Activated naive CD4-positive, alpha-beta T cell treated with anti-CD3 and anti-CD28 coated beads, Interleukin-2, amount 10 ng/mL, durations not matched to agents 7 days and 5 days (primary cell): ENCODE measurements around the gene BCDIN3D.
"Not testable (repeated sequence)": the region's sequence is repeated elsewhere in the genome, so short reads cannot be mapped to it uniquely, and the experiment has no call there.

Experiments
- CTCF ChIA-PET: fragments of 350-600 bp; sonication (Branson Sonifier 250); formaldehyde crosslinking; loops from one replicate; lab custom pipeline; 2021; ENCODE audit warnings: antibody characterized with exemption; lab: Charles Lee
- DNase-seq: peaks from one replicate; pipeline ENCODE4 v3.0.0-alpha.2; 2020
- H3K27ac Mint-ChIP-seq: one replicate; pipeline ENCODE4 v1.8.0; 2021; ENCODE audit warnings: mild to moderate bottlenecking, moderate library complexity, mixed read lengths
- H3K27me3 Mint-ChIP-seq: one replicate; pipeline ENCODE4 v1.8.0; 2021; ENCODE audit warnings: mild to moderate bottlenecking, mixed read lengths
- H3K36me3 Mint-ChIP-seq: one replicate; pipeline ENCODE4 v1.8.0; 2021; ENCODE audit warnings: mixed read lengths
- H3K4me1 Mint-ChIP-seq: one replicate; pipeline ENCODE4 v1.8.0; 2021; ENCODE audit warnings: mixed read lengths
- H3K4me3 Mint-ChIP-seq: one replicate; pipeline ENCODE4 v1.8.0; 2021; ENCODE audit warnings: mild to moderate bottlenecking, moderate library complexity, mixed read lengths
- H3K9me3 Mint-ChIP-seq: one replicate; pipeline ENCODE4 v1.8.0; 2021; ENCODE audit warnings: mixed read lengths

The BCDIN3D gene

DNA sequence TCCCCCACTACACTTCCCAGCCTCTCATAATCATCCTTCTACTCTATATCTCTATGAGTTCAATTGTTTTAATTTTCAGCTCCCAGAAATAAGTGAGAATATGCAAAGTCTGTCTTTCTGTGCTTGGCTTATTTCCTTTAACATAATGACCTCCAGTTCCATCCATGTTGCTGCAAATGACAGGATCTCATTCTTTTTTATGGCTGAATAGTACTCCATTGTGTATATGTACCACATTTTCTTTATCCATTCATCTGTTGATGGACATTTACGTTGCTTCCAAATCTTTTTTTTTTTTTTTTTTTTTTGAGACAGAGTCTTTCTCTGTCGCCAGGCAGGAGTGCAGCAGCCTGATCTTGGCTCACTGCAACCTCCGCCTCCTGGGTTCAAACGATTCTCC is 13.0 kb upstream of the BCDIN3D start:
- not testable (repeated sequence) for H3K4me3 Mint-ChIP-seq, DNase-seq, H3K9me3 Mint-ChIP-seq, H3K36me3 Mint-ChIP-seq, H3K4me1 Mint-ChIP-seq, H3K27ac Mint-ChIP-seq
- peaks cover 35% of the 10 kb centered on the region for H3K27me3 Mint-ChIP-seq
- CTCF ChIA-PET, result interaction anchor here (0.9 to 1.7 kb wide), 3 partner anchors 9 to 11 kb away, joined by 4 to 5 read pairs (median 4); no protein-coding TSS in a partner anchor

DNA sequence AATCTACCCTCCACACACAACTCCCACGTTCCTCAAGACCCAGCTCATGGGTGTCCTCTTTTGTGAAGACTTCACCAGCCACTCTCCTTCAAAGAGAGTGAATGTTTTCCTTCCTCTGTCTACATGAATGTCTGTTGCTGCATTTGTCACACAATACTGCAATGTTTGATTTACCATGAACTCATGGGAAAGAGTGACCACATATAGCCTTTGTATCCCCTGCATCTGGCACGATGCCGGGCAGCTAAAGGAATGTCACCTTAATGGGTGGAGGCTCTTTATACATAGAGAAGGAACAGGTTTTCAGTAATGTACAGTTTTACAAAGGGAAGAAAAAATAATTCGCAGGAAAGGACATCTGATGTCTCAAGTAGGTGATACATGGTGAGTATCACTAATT is 12.1 kb upstream of the BCDIN3D start:
- Mint-ChIP-seq H3K27me3 (peaks cover 43% of the 10 kb centered on the region), H3K27ac (no peak overlapping the region), H3K9me3 (no peaks in the 10 kb centered on the region), H3K36me3 (no peaks in the 10 kb centered on the region), H3K4me1 (peaks cover 2% of the 10 kb centered on the region), H3K4me3 (no peak overlapping the region)
- DNase-seq, result no peak
- CTCF ChIA-PET, result interaction anchor here (1.7 kb wide), 1 partner anchor 12 kb away, joined by 4 read pairs; no protein-coding TSS in a partner anchor

DNA sequence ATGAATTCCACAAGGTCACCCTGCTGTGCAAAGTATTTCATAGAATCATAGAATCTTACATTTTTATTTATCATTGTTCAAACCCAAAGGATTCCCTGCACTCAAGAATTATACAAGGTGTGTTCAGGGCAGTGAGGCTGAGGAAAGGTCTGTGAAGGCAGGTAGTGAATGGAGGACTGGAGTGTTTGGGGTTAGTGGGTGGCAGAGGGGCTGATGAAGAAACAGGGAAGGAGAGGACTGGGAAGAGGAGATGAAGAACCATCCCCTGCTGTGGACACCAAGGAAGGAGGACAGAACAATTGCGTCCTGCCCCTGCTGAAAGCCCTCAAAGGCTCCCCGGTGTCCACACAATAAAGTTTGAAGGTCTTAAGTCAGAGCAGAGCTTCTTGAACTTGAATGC is 10.8 kb upstream of the BCDIN3D start:
- CTCF ChIA-PET, result no interaction called here
- no peak overlapping the region for H3K4me3 Mint-ChIP-seq
- no peaks in the 10 kb centered on the region for H3K36me3 Mint-ChIP-seq
- H3K4me1 Mint-ChIP-seq, result peaks cover 2% of the 10 kb centered on the region
- H3K27ac Mint-ChIP-seq, result no peak overlapping the region
- DNase-seq, result no peak
- no peaks in the 10 kb centered on the region for H3K9me3 Mint-ChIP-seq
- H3K27me3 Mint-ChIP-seq, result peaks cover 50% of the 10 kb centered on the region

DNA sequence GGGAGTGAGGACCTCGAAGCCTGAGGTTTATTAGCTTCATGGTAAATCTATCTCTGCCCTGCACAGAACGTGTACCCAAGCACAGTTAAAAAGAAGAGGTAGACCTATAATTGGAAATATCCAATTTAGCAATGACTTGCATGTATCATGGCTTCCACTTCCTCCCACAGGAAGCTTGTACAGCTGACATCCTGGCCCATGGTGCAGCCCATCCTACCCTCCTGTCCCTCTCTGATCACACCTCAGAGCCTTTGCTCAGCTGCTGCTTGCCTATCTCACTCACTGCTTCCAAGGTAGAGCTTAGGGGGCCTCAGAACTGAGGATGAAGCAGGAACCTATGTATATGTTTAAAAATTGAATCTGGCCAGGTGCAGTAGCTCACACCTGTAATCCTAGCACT is 4.3 kb upstream of the BCDIN3D start:
- H3K27ac Mint-ChIP-seq, result peak overlapping the region; percentile 24
- no peak overlapping the region for H3K4me3 Mint-ChIP-seq
- peaks cover 32% of the 10 kb centered on the region for H3K27me3 Mint-ChIP-seq

DNA sequence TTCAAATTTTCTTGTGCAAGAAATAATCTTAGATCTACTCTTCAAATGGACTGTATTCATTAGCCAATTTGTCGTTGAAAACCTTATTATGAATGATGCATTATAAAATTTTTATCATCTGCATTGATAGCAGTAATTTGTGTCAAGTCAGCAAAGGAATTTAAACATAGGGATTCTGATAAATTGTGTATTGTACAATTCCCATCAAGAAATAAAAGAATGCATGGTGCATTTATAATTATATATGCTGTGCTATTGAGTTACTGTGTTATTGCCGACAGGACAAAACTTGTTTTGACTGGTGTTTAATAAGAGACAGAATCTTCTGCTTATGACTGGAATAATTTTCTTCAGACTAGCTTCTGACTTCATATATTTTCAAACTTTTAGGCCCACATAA is 3.1 kb upstream of the BCDIN3D start:
- H3K4me1 Mint-ChIP-seq, result peaks cover 47% of the 10 kb centered on the region
- H3K9me3 Mint-ChIP-seq, result peaks cover 6% of the 10 kb centered on the region
- CTCF ChIA-PET, result interaction anchor here (1.8 kb wide), 1 partner anchor 99 kb away, joined by 5 read pairs; no protein-coding TSS in a partner anchor
- peaks cover 9% of the 10 kb centered on the region for H3K36me3 Mint-ChIP-seq
- DNase-seq, result no peak
- H3K27ac Mint-ChIP-seq, result no peak overlapping the region
- H3K27me3 Mint-ChIP-seq, result peaks cover 28% of the 10 kb centered on the region
- no peak overlapping the region for H3K4me3 Mint-ChIP-seq

More for the DNA sequence above, 4.3 kb upstream of the BCDIN3D start:
- Mint-ChIP-seq H3K9me3 (peaks cover 6% of the 10 kb centered on the region), H3K36me3 (peaks cover 7% of the 10 kb centered on the region), H3K4me1 (peaks cover 36% of the 10 kb centered on the region)
- DNase-seq, result peak; percentile 37
- CTCF ChIA-PET, result interaction anchor here (1.0 to 1.8 kb wide), 6 partner anchors 8 to 119 kb away, joined by 3 to 7 read pairs (median 4); no protein-coding TSS in a partner anchor

DNA sequence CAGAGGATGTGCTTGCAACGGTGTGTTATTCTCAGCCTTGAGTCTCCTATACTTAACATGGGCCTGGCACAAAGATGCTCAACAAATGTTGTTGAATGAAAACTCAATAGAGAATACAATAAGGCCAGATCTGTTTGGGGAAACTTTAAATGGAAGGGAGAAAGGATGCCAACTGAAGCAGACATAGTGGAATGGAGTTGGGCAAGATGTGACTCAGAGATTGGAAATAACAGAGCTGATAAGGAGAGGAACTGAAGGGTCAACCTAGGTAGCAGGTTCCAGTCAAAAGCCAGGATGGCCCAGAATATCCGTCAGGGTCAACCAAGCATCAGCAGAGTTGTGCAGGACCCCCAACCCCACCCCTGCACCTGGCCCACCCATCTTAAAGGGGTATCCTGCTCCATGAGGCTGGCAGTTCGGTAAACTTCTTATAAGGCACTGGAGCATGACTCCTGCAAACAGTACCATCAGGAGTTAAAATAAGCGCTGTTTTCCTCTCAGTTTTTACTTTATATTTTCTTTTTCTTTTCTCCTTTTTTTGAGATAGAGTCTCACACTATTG is 1.1 kb upstream of the BCDIN3D start:
- Mint-ChIP-seq H3K27me3 (peaks cover 16% of the 10 kb centered on the region), H3K9me3 (peaks cover 6% of the 10 kb centered on the region), H3K36me3 (peaks cover 9% of the 10 kb centered on the region), H3K4me3 (peak overlapping the region; percentile 88), H3K27ac (peak overlapping the region; percentile 89), H3K4me1 (peaks cover 49% of the 10 kb centered on the region)
- CTCF ChIA-PET, result interaction anchor here (0.8 to 2.1 kb wide), 3 partner anchors 13 to 103 kb away, joined by 3 to 7 read pairs (median 7); partner anchors contain the start of gene TMBIM6
- no peak for DNase-seq

DNA sequence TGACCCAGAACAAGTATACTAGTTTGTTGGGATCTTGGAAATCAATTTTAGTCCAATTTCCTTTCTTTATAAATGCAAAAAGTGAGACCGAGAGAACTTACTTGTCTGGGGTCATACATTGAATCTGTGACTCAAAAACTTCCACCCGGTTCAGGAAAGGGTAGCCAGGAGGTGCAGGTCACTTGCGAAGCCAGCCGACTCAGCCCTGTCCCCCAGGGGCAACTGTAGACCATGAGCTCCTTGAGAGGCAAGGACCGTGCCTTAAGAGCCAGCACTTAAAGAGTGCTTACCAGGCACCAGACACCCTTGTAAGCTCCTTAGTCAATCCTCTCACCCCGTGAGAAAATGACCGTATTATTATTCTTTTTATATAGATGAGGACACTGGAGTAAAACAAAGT is 505 bp upstream of the BCDIN3D start:
- CTCF ChIA-PET, result interaction anchor here (0.8 to 2.1 kb wide), 3 partner anchors 12 to 102 kb away, joined by 3 to 7 read pairs (median 7); partner anchors contain the start of gene TMBIM6
- Mint-ChIP-seq H3K27me3 (peaks cover 10% of the 10 kb centered on the region), H3K36me3 (peaks cover 9% of the 10 kb centered on the region), H3K9me3 (peaks cover 6% of the 10 kb centered on the region), H3K27ac (peak overlapping the region; percentile 89), H3K4me1 (peaks cover 49% of the 10 kb centered on the region), H3K4me3 (peak overlapping the region; percentile 88)
- no peak for DNase-seq

DNA sequence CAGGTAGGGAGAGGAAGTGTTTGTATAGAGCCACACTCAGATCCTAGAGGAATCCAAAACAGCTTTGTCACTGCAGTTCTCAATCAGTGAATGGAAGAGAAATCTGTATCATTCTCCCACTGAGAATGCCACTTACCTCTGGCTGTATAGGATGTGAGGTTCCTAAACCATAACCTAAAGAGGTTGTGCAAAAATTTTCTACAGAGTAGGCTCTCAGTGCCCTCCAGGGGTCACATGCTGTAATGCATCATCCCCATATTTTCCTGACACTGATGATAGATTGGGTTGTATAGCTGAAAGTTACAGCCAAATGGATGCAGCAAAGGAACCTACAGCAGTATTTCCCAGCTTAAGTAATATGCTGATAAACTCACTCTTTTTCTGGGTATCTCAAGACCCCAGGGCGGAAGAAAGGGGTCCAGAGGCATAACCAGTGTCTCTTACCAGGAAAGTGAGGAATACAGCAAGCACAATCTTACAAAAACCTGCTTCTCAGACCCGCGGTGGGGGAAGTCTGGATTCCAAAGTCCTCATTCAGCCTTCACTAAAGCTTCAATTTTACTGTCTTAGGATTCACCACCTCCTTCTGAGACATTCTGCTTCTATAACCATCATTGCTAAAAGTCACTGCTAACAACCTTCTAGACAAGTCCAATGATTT is 3.8 kb downstream of the BCDIN3D start:
- CTCF ChIA-PET, result interaction anchor here (0.6 to 4.3 kb wide), 36 partner anchors 8 to 349 kb away, joined by 3 to 67 read pairs (median 5); partner anchors contain the start of genes NCKAP5L and TMBIM6
- H3K27me3 Mint-ChIP-seq, result no peaks in the 10 kb centered on the region
- no peaks in the 10 kb centered on the region for H3K9me3 Mint-ChIP-seq
- H3K4me1 Mint-ChIP-seq, result peaks cover 32% of the 10 kb centered on the region
- DNase-seq, result peak; percentile 63
- H3K4me3 Mint-ChIP-seq, result no peak overlapping the region
- no peak overlapping the region for H3K27ac Mint-ChIP-seq
- H3K36me3 Mint-ChIP-seq, result peaks cover 6% of the 10 kb centered on the region

DNA sequence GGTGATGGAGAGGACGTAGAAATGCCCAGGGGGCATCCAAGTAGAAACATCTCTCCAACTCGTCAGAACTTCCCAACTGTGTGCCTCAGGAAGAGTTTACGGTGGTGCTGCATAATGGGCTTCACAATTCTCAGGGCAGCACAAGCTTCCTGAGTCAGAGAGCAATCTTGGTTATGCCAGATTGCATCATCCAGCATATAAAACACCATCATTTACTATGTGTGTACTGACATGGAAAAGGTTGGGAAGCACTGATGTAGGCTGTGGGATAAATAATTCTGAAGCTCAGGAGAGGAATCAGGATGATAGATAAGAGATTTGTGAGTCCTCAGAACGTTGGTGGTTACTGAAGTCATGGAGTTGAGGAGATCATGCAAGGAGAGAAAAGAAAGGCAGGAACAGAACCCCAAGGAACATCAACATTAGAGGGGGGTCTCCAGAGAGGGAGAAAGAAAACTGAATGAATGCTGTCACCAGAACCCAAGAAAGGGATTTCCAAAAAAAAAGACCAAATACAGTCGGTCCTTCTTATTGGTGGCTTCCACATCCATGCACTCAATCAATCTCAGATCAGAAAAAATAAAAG is 10.0 kb downstream of the BCDIN3D start:
- DNase-seq, result no peak
- Mint-ChIP-seq H3K36me3 (peaks cover 4% of the 10 kb centered on the region), H3K27me3 (peaks cover 12% of the 10 kb centered on the region), H3K9me3 (no peaks in the 10 kb centered on the region), H3K4me3 (no peak overlapping the region), H3K4me1 (peaks cover 12% of the 10 kb centered on the region), H3K27ac (no peak overlapping the region)
- CTCF ChIA-PET, result interaction anchor here (0.8 kb wide), 1 partner anchor 55 kb away, joined by 4 read pairs; no protein-coding TSS in a partner anchor

DNA sequence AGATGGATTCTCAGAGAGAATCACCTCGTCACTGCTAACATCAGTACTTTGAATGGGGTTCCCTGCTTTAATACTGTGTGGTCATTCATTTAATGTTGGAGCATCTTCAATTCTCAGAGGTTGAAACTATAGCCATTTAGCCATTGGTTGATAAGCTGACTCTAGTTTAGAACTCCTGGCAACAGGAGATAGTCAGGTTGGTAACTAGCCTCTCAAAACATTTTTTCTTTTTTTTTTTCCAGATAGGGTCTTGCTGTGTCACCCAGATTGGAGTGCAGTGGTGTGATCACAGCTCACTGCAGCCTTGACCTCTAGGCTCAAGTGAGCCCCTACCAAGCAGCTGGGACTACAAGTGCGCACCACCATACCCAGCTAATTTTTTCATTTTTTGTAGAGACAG is 11.2 kb downstream of the BCDIN3D start:
- no peak for DNase-seq
- CTCF ChIA-PET, result interaction anchor here (0.8 to 1.1 kb wide), 4 partner anchors 9 to 166 kb away, joined by 3 to 6 read pairs (median 3); partner anchors contain the start of gene BCDIN3D
- Mint-ChIP-seq H3K36me3 (peaks cover 2% of the 10 kb centered on the region), H3K27me3 (peaks cover 23% of the 10 kb centered on the region), H3K27ac (peak overlapping the region; percentile 13), H3K4me1 (peaks cover 18% of the 10 kb centered on the region), H3K4me3 (no peak overlapping the region), H3K9me3 (no peaks in the 10 kb centered on the region)

DNA sequence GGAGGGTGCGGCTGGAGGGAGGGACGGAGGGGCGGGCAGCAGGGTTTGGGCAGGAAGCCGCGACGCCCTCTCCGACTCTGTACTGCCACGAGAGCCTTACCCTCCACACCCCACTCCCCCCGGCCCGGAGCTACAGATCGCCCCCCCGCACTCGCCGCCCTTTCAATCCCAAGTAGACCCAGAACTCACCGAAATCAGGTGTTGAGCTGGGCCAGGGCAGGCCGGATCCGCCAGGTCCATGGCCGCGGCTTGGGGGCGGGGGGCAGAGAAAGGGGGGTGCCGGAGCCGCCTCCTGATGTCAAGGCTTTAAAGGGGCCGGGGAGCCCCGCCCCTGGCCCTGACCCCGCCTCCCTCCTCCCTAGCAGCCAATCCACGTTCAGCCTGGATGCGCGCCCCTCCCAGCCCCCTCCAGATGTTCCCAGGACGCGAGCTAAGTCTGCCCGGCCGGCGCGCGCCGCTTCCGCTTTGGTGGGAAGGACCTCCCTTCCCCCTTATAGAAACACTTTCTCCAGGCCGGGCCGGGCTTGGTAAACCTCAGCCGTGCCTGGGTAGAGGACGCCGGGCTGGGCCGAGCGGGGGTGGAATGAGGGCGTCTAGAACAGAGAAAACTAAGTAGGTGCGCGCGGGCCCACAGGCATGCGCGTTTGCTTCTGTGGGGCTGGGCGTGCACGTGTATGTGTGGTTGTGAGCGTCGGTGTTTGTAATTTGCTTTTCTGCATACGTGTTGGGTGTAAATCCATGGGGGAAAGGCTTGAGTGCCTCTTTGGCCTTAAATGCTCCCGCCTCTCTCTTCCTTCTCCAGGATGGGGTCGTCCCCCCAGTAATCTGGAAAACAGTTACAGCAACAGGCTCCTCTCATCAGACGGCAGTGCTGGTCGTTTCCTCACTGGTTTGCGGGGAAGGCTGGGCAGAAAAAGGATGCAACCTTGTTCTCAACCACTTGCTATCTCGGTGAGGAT is 14.5 kb downstream of the BCDIN3D start, which contains the start of gene NCKAP5L:
TSS of gene NCKAP5L (minus strand) at position 281 of the 959 bp plus-strand sequence. CDS start 24,369 bp downstream, outside the sequence.
- Mint-ChIP-seq H3K27ac (peak within 1 kb of the TSS; percentile 93), H3K4me3 (peak within 1 kb of the TSS; percentile 96), H3K4me1 (peaks cover 23% of the 10 kb centered on the region), H3K27me3 (peaks cover 25% of the 10 kb centered on the region), H3K9me3 (no peaks in the 10 kb centered on the region), H3K36me3 (peaks cover 2% of the 10 kb centered on the region)
- DNase-seq, result peak; percentile 97
- CTCF ChIA-PET, result interaction anchor here (1.0 to 1.8 kb wide), 6 partner anchors 9 to 138 kb away, joined by 3 to 9 read pairs (median 4); no protein-coding TSS in a partner anchor

DNA sequence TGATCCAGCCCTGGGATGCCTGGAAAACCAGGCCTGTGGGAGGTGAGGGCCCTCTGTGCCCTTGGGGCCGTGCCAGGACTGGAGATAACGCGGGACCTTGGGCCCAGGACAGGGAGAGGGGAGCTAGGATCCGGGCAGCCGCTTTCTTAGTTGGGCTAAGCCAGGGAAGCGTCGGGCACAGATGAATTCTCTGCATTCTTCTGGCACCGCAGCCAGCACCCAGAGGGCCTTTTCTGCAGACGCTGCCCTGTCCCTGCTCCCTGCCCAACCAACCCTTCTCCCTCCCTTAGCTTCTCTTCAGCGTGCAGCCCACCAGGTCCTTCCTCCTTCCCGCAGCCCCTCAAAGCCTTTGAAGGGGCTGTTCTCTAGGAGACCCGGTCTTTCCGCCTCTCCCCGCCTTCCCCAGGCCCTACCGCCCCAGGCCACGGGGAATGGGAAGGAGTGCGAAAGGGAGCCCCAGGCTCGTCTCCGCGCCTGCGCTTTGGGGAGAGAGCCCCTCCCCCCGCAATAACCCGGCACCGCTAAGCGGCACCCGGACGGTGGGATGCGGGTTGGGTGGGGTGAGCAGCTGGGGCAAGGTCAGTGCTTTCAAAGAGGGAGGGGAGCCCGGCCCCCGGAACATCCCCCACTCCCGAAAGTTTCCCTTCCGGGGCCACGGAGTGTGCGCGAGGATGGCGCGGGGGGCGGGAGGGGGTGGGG is 15.4 kb downstream of the BCDIN3D start:
- Mint-ChIP-seq H3K9me3 (no peaks in the 10 kb centered on the region), H3K4me1 (peaks cover 25% of the 10 kb centered on the region), H3K27me3 (peaks cover 25% of the 10 kb centered on the region), H3K36me3 (peaks cover 2% of the 10 kb centered on the region), H3K27ac (peak overlapping the region; percentile 33), H3K4me3 (peak overlapping the region; percentile 96)
- CTCF ChIA-PET, result interaction anchor here (1.0 to 1.8 kb wide), 5 partner anchors 12 to 65 kb away, joined by 3 to 7 read pairs (median 4); no protein-coding TSS in a partner anchor
- DNase-seq, result peak; percentile 68
